ENCODE results near the gene OCA2. TPM values are rescaled to one million over a fixed set of nuclear protein-coding genes. Genes with fewer than 3 reads are reported as not detected.

The OCA2 gene
- total RNA-seq, 1 donor from 2014 or later: 1.7 TPM

GRCh38 chr15:28114721-28115622 lies 15.9 kb upstream of the OCA2 start:
- Mint-ChIP-seq H3K27ac (ENCODE audit: unreplicated experiment) (peak overlapping the region; percentile 7), H3K9me3 (ENCODE audit: unreplicated experiment) (no peaks in the 10 kb centered on the region), H3K4me3 (ENCODE audit: unreplicated experiment) (no peak overlapping the region), H3K36me3 (ENCODE audit: unreplicated experiment) (peaks cover 15% of the 10 kb centered on the region), H3K27me3 (ENCODE audit: unreplicated experiment) (peaks cover 11% of the 10 kb centered on the region), H3K4me1 (ENCODE audit: low read depth, unreplicated experiment) (peaks cover 38% of the 10 kb centered on the region)
- DNase-seq: no peak
- TF ChIP-seq CTCF (IDR thresholded peaks at IDR 0.05; ENCODE audit: partially characterized antibody, unreplicated experiment): no peak

DNA sequence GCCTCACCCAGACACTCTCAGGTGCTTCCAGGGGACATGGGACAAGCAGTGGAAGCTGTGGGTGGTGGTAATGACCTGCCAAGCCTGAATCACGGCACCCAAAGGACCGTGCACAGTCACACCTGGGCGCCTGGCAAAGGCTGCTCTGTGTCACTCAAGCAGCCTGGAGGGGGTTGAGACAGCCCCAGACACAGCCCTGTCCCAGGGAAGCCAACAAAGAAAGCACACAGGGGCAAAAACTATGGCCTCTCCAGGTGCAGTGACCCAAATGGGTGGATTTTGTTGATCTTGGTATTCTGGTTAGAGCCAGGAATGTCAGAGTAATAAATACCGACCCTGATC lies 15.0 kb upstream of the OCA2 start:
- Mint-ChIP-seq H3K36me3 (ENCODE audit: unreplicated experiment) (peaks cover 15% of the 10 kb centered on the region), H3K27ac (ENCODE audit: unreplicated experiment) (no peak overlapping the region), H3K27me3 (ENCODE audit: unreplicated experiment) (peaks cover 14% of the 10 kb centered on the region), H3K4me3 (ENCODE audit: unreplicated experiment) (no peak overlapping the region), H3K9me3 (ENCODE audit: unreplicated experiment) (no peaks in the 10 kb centered on the region), H3K4me1 (ENCODE audit: low read depth, unreplicated experiment) (peaks cover 38% of the 10 kb centered on the region)
- no peak for TF ChIP-seq CTCF (IDR thresholded peaks at IDR 0.05; ENCODE audit: partially characterized antibody, unreplicated experiment)
- no peak for DNase-seq

DNA sequence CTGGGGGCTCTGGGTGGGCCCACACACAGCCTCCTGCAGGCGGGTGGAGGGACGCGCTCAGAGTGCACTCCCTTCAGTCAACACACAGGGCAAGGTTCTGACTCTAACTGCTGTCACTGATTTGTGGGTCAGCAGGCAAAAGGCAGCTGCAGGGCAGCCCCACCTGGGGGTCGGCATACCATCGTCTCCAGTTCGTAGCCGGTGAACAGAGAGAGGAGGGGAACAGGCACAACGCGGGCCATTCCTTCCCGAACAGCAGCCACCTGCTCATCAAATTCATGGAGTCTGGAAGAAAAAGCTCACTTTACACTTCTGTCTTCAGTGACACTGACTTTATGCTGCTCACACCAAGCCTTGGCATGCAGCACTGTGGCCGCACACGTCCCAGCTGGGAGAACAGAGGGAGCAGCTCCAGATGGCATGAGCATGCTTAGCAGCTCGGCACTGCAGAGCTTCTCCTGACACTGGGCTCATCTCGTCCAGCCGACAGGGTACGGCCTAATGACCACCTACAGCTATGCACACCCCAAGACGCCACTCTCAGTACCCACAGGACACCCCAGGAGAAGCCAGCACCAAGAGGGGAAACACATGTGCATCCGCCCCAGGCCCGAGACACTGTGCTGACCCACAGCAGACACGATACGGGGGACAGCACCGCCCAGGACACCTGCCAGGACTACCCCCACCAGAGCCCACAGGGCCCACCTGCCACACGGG lies 14.4 kb upstream of the OCA2 start:
- TF ChIP-seq CTCF (IDR thresholded peaks at IDR 0.05; ENCODE audit: partially characterized antibody, unreplicated experiment): no peak
- DNase-seq: no peak
- Mint-ChIP-seq H3K27me3 (ENCODE audit: unreplicated experiment) (peaks cover 14% of the 10 kb centered on the region), H3K27ac (ENCODE audit: unreplicated experiment) (peak overlapping the region; percentile 35), H3K36me3 (ENCODE audit: unreplicated experiment) (peaks cover 15% of the 10 kb centered on the region), H3K4me3 (ENCODE audit: unreplicated experiment) (no peak overlapping the region), H3K9me3 (ENCODE audit: unreplicated experiment) (no peaks in the 10 kb centered on the region), H3K4me1 (ENCODE audit: low read depth, unreplicated experiment) (peaks cover 37% of the 10 kb centered on the region)

GRCh38 chr15:28112962-28113361 lies 13.8 kb upstream of the OCA2 start:
- Mint-ChIP-seq H3K27me3 (ENCODE audit: unreplicated experiment) (peaks cover 14% of the 10 kb centered on the region), H3K27ac (ENCODE audit: unreplicated experiment) (no peak overlapping the region), H3K4me3 (ENCODE audit: unreplicated experiment) (no peak overlapping the region), H3K36me3 (ENCODE audit: unreplicated experiment) (peaks cover 15% of the 10 kb centered on the region), H3K4me1 (ENCODE audit: low read depth, unreplicated experiment) (peaks cover 33% of the 10 kb centered on the region), H3K9me3 (ENCODE audit: unreplicated experiment) (peaks cover 1% of the 10 kb centered on the region)
- no peak for TF ChIP-seq CTCF (IDR thresholded peaks at IDR 0.05; ENCODE audit: partially characterized antibody, unreplicated experiment)
- DNase-seq: no peak

All from glutamatergic neuron (in vitro differentiated cells).